ENCODE data around the gene FUOM.

DNA sequence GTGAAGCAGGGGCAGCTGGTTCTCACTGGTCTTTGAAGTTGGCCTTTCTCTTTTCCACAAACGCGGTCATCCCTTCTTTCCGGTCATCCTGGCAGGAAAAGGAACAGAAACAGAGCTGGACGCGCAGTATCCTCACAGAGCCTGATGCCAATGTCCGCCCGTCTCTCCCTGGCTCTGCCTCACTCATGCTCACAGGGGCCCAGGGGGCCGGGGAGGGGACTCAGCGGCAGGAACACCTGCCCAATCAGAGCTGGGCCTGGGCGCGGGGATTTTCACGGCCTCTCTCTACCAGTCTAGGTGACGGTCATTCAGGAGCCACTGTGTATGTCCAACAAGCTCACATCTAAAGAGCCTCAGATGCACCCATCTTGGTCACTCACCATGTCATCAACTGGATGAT lies 5.0 kb upstream of the FUOM start:
- TF ChIP-seq, protein P1, sequence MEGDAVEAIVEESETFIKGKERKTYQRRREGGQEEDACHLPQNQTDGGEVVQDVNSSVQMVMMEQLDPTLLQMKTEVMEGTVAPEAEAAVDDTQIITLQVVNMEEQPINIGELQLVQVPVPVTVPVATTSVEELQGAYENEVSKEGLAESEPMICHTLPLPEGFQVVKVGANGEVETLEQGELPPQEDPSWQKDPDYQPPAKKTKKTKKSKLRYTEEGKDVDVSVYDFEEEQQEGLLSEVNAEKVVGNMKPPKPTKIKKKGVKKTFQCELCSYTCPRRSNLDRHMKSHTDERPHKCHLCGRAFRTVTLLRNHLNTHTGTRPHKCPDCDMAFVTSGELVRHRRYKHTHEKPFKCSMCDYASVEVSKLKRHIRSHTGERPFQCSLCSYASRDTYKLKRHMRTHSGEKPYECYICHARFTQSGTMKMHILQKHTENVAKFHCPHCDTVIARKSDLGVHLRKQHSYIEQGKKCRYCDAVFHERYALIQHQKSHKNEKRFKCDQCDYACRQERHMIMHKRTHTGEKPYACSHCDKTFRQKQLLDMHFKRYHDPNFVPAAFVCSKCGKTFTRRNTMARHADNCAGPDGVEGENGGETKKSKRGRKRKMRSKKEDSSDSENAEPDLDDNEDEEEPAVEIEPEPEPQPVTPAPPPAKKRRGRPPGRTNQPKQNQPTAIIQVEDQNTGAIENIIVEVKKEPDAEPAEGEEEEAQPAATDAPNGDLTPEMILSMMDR (IDR thresholded peaks at IDR 0.05) = no peak
- TF ChIP-seq RELA (CRISPR knock-in tag; IDR thresholded peaks at IDR 0.05; ENCODE audit: borderline replicate concordance) (no peak), ETV6 (CRISPR knock-in tag; IDR thresholded peaks at IDR 0.05) (no peak), NR2C2 (CRISPR knock-in tag; IDR thresholded peaks at IDR 0.05) (no peak), NR3C1 (CRISPR knock-in tag; conservative IDR thresholded peaks at IDR 0.05; ENCODE audit: low read depth) (no peak), ELF4 (CRISPR knock-in tag; IDR thresholded peaks at IDR 0.05; ENCODE audit: low read depth) (no peak), GABPB1 (CRISPR knock-in tag; IDR thresholded peaks at IDR 0.05) (no peak), CREB1 (CRISPR knock-in tag; IDR thresholded peaks at IDR 0.05) (no peak)
- TF ChIP-seq, protein P2, sequence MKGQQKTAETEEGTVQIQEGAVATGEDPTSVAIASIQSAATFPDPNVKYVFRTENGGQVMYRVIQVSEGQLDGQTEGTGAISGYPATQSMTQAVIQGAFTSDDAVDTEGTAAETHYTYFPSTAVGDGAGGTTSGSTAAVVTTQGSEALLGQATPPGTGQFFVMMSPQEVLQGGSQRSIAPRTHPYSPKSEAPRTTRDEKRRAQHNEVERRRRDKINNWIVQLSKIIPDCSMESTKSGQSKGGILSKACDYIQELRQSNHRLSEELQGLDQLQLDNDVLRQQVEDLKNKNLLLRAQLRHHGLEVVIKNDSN (CRISPR knock-in tag; IDR thresholded peaks at IDR 0.05) = no peak
- TF ChIP-seq, protein P3, sequence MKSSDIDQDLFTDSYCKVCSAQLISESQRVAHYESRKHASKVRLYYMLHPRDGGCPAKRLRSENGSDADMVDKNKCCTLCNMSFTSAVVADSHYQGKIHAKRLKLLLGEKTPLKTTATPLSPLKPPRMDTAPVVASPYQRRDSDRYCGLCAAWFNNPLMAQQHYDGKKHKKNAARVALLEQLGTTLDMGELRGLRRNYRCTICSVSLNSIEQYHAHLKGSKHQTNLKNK (CRISPR knock-in tag; IDR thresholded peaks at IDR 0.05) = no peak

All from WTC11 (cell line).